B cell (primary cell): Measurements from ENCODE around the gene SSTR4.

Experiments
- CTCF ChIP-seq: fragments of 200-600 bp; IDR thresholded peaks from one replicate; pipeline ENCODE4 v1.8.0; 2022; ENCODE audit warnings: antibody characterized with exemption, mild to moderate bottlenecking
- EZH2 ChIP-seq: IDR thresholded peaks from 2 replicates; pipeline ENCODE4 v1.6.1; 2012; ENCODE audit warnings: borderline replicate concordance, low read depth, mild to moderate bottlenecking, moderate library complexity, low read length; ENCODE audit not compliant: insufficient read depth, poor library complexity, severe bottlenecking

GRCh38 chr20:23003881-23004460, 31.1 kb upstream of the SSTR4 start:
- no peak for TF ChIP-seq EZH2
- no peak for TF ChIP-seq CTCF
